ENCODE results near the gene TBC1D21.

DNA sequence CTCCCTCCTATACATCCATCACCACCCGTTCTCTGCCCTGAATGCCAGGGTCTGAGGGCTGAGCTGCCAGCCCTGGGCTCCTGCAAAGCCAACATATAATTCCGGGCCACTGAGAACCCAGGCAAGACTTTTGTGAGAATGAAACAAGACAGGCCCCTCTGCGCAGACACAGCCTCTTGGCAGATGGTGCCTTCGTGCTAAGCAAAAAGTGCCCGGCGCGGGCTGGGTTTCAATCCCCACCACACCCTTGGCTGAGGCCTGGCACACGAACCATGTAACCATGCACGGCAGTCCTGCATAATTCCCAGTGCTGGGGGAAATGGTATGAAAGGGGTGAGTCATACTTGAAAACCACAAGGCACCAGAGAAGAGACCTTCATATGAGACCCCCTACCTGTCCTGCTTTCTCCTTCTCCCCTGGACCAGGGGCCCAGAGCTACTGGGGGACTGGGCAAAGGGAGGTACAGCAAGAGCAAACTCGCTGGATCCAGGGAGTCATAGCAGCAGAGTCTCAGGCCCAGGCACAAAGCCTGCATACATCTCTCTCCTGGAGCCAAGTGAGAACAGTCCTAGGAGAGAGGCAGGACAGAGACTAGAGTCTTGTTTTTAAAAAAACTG is 26.8 kb downstream of the TBC1D21 start:
- TF ChIP-seq, protein P1, sequence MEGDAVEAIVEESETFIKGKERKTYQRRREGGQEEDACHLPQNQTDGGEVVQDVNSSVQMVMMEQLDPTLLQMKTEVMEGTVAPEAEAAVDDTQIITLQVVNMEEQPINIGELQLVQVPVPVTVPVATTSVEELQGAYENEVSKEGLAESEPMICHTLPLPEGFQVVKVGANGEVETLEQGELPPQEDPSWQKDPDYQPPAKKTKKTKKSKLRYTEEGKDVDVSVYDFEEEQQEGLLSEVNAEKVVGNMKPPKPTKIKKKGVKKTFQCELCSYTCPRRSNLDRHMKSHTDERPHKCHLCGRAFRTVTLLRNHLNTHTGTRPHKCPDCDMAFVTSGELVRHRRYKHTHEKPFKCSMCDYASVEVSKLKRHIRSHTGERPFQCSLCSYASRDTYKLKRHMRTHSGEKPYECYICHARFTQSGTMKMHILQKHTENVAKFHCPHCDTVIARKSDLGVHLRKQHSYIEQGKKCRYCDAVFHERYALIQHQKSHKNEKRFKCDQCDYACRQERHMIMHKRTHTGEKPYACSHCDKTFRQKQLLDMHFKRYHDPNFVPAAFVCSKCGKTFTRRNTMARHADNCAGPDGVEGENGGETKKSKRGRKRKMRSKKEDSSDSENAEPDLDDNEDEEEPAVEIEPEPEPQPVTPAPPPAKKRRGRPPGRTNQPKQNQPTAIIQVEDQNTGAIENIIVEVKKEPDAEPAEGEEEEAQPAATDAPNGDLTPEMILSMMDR (IDR thresholded peaks at IDR 0.05; ENCODE audit: low read depth, low read length, poor library complexity, severe bottlenecking), result no peak
- TF ChIP-seq EZH2phosphoT487 (IDR thresholded peaks at IDR 0.05; ENCODE audit: borderline replicate concordance, low read length), result no peak

Data from DOHH2 (cell line).